Cardiac muscle cell (in vitro differentiated cells and primary cell): Measurements from ENCODE around the gene CPNE4. TPM values are rescaled to one million over a fixed set of nuclear protein-coding genes. Genes with fewer than 3 reads are reported as not detected.

Experiments used
- DNase-seq, 2 donors: peaks; one replicate each; pipeline versions ENCODE4 v3.0.0 to v3.0.0-alpha.2; 2010 to 2017; ENCODE audit warnings: low read depth in 1 of 2, low spot score in 1 of 2
- H3K27ac ChIP-seq: fragments of 200-600 bp; sonication (generic); 2 replicates; pipeline ENCODE4 v1.5.1; 2016
- H3K27me3 ChIP-seq: fragments of 200-600 bp; sonication (generic); 2 replicates; pipeline ENCODE4 v1.6.0; 2016; ENCODE audit warnings: control low read depth
- H3K36me3 ChIP-seq: fragments of 200-600 bp; sonication (generic); 2 replicates; pipeline ENCODE4 v1.5.1; 2016; ENCODE audit warnings: control low read depth
- H3K4me1 ChIP-seq: fragments of 200-600 bp; sonication (generic); 2 replicates; pipeline ENCODE4 v1.8.1; 2017; ENCODE audit warnings: low read depth, mild to moderate bottlenecking, mixed run types
- H3K4me3 ChIP-seq: fragments of 200-600 bp; sonication (generic); 2 replicates; pipeline ENCODE4 v1.5.1; 2016; ENCODE audit warnings: mild to moderate bottlenecking
- H3K9me3 ChIP-seq: fragments of 200-600 bp; sonication (generic); 2 replicates; pipeline ENCODE4 v1.5.1; 2017; ENCODE audit warnings: low read depth, mild to moderate bottlenecking, control low read depth
- CTCF ChIP-seq: IDR thresholded peaks from 2 replicates; pipeline ENCODE4 v1.5.1; 2012; ENCODE audit warnings: low read depth, mild to moderate bottlenecking, low read length
- polyA plus RNA-seq: library from polyadenylated mRNA; unstranded; fragments of >200 nt; fragmentation: Nextera tagmentation; extraction: Ambion mirVana; gene quantifications from 2 replicates; pipeline ENCODE4 v1.2.1, GENCODE V29; 2016
- total RNA-seq: library from RNA; depleted of rRNA; stranded (reverse); fragments of >200 nt; gene quantifications from 2 replicates; pipeline ENCODE4 v1.2.3, GENCODE V29; 2016

CPNE4 gene
- total and polyA plus RNA-seq, 2 experiments from 2014 or later: 3.3 to 7.6 TPM

- Histone ChIP-seq H3K36me3 (no peaks in the 10 kb centered on the region), H3K27me3 (no peaks in the 10 kb centered on the region), H3K4me3 (no peak overlapping the region), H3K9me3 (no peaks in the 10 kb centered on the region), H3K4me1 (no peaks in the 10 kb centered on the region), H3K27ac (no peak overlapping the region)
- DNase-seq: no peak
- TF ChIP-seq CTCF: no peak
These were observed 326.6 kb downstream of the CPNE4 start for GRCh38 chr3:131708241-131708640.

GRCh38 chr3:131705558-131706051 is 329.2 kb downstream of the CPNE4 start:
- no peak overlapping the region for H3K4me3 ChIP-seq
- no peaks in the 10 kb centered on the region for H3K27me3 ChIP-seq
- DNase-seq: no peak
- no peaks in the 10 kb centered on the region for H3K9me3 ChIP-seq
- H3K27ac ChIP-seq: no peak overlapping the region
- H3K36me3 ChIP-seq: no peaks in the 10 kb centered on the region
- TF ChIP-seq CTCF: no peak
- no peaks in the 10 kb centered on the region for H3K4me1 ChIP-seq

- Histone ChIP-seq H3K27me3 (no peaks in the 10 kb centered on the region), H3K27ac (no peak overlapping the region)
- no peak for DNase-seq
These were observed 329.7 kb downstream of the CPNE4 start for GRCh38 chr3:131705099-131705498.

GRCh38 chr3:131704098-131704497 is 330.7 kb downstream of the CPNE4 start:
- Histone ChIP-seq H3K4me3 (no peak overlapping the region), H3K36me3 (no peaks in the 10 kb centered on the region), H3K27me3 (no peaks in the 10 kb centered on the region), H3K4me1 (no peaks in the 10 kb centered on the region), H3K27ac (no peak overlapping the region), H3K9me3 (no peaks in the 10 kb centered on the region)
- no peak for DNase-seq
- TF ChIP-seq CTCF: no peak

More at GRCh38 chr3:131705099-131705498, 329.7 kb downstream of the CPNE4 start:
- no peak for TF ChIP-seq CTCF
- H3K4me1 ChIP-seq: no peaks in the 10 kb centered on the region
- no peaks in the 10 kb centered on the region for H3K9me3 ChIP-seq
- H3K36me3 ChIP-seq: no peaks in the 10 kb centered on the region
- H3K4me3 ChIP-seq: no peak overlapping the region

GRCh38 chr3:131702146-131702545 is 332.7 kb downstream of the CPNE4 start:
- Histone ChIP-seq H3K27me3 (no peaks in the 10 kb centered on the region), H3K4me1 (no peaks in the 10 kb centered on the region), H3K27ac (no peak overlapping the region), H3K4me3 (no peak overlapping the region), H3K9me3 (no peaks in the 10 kb centered on the region), H3K36me3 (no peaks in the 10 kb centered on the region)
- DNase-seq: no peak
- TF ChIP-seq CTCF: no peak
